ENCODE measurements around the gene TAOK2. TPM values are rescaled to one million over a fixed set of nuclear protein-coding genes. Genes with fewer than 3 reads are reported as not detected.

Gene TAOK2
- polyA plus RNA-seq, 2 of the 4 experiments (the other 2 are of a cell fraction): 13.7 to 30.8 TPM

DNA sequence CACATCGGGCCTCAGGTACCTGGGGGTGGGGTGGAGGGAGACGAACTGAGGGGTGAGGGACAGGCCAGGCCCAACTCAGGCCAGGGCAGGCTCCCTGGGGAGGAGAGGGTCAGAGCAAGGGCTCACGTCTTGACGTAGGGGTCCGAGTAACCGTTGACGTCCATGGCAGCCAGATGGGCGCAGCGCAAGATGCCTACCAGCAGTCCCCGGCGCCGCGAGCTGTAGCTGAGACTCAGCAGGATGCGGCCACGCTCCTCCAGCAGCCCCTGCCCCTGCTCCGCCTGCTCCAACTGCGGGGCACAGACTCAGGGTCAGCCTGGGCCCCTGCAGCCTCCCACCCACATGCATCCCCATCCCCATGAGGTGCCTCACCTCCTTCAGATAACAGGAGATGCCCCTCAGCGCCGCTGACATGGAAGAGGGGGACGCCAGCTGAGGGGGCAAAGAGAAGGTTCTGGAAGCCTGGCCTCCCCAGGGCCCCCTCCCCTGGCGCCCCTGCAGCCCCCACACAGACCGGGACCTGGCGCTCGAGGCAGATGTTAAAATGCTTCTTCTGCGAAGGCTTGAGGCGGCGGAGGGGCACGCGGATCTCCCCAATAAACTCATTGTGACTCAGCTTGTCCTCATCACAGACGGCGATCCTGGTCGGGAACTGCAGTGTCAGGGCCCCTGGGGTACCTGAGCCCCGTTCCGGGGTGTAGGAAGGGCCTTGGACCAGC, 33.1 kb downstream of the TAOK2 start (continued):
- TF ChIP-seq, protein P1, sequence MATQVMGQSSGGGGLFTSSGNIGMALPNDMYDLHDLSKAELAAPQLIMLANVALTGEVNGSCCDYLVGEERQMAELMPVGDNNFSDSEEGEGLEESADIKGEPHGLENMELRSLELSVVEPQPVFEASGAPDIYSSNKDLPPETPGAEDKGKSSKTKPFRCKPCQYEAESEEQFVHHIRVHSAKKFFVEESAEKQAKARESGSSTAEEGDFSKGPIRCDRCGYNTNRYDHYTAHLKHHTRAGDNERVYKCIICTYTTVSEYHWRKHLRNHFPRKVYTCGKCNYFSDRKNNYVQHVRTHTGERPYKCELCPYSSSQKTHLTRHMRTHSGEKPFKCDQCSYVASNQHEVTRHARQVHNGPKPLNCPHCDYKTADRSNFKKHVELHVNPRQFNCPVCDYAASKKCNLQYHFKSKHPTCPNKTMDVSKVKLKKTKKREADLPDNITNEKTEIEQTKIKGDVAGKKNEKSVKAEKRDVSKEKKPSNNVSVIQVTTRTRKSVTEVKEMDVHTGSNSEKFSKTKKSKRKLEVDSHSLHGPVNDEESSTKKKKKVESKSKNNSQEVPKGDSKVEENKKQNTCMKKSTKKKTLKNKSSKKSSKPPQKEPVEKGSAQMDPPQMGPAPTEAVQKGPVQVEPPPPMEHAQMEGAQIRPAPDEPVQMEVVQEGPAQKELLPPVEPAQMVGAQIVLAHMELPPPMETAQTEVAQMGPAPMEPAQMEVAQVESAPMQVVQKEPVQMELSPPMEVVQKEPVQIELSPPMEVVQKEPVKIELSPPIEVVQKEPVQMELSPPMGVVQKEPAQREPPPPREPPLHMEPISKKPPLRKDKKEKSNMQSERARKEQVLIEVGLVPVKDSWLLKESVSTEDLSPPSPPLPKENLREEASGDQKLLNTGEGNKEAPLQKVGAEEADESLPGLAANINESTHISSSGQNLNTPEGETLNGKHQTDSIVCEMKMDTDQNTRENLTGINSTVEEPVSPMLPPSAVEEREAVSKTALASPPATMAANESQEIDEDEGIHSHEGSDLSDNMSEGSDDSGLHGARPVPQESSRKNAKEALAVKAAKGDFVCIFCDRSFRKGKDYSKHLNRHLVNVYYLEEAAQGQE (IDR thresholded peaks at IDR 0.05): no peak
- TF ChIP-seq FOSB (CRISPR knock-in tag; IDR thresholded peaks at IDR 0.05): no peak

DNA sequence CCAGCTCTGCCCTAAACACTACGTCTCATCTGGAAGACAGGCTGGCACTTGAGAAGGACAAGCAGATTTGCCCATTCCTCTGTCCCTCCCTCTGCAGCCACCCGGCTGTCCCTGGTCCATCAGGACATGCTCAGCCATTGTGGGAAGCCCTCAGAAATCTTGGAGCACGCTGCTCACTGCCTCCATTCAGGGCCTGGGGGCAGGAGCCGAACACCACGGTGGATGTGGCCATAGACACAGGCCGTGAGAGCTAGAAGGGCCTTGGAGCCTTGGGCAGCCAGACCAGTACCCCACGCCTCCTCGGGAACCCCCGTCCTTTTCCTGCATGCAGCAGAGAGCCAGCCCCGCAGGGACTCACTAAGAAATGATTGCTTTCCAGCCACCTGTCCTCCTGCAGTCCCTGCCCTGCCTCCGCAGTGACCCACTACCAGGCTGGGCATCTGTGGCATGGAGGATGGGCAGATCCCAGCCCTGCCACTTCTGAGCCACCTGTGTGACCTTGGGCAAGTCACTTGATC, 33.8 kb downstream of the TAOK2 start:
- CTCF ChIA-PET: interaction anchor here (0.6 to 3.2 kb wide), 12 partner anchors 14 to 316 kb away, joined by 3 to 12 read pairs (median 5); partner anchors contain the start of genes CDIPT, TAOK2 and TMEM219
- Histone ChIP-seq H3K27ac (no peak overlapping the region), H3K4me2 (no peak overlapping the region), H3K4me3 (no peak overlapping the region), H3K9me3 (no peaks in the 10 kb centered on the region), H3K4me1 (peaks cover 11% of the 10 kb centered on the region; the same call in 2 of the 3 replicates)
- no peak for FAIRE-seq
- no peak for ATAC-seq
- 78% methylated on average over 11 of the region's 11 CpGs for WGBS (ENCODE audit: missing lambda C conversion rate)
- TF ChIP-seq MAZ (IDR thresholded peaks at IDR 0.05; ENCODE audit: borderline replicate concordance, low read depth, low read length) (no peak), MAFK (IDR thresholded peaks at IDR 0.05; ENCODE audit: partially characterized antibody) (no peak), POLR2AphosphoS2 (conservative IDR thresholded peaks at IDR 0.05; ENCODE audit: low read length) (no peak), JUN (IDR thresholded peaks at IDR 0.05) (no peak)
- TF ChIP-seq, protein P2, sequence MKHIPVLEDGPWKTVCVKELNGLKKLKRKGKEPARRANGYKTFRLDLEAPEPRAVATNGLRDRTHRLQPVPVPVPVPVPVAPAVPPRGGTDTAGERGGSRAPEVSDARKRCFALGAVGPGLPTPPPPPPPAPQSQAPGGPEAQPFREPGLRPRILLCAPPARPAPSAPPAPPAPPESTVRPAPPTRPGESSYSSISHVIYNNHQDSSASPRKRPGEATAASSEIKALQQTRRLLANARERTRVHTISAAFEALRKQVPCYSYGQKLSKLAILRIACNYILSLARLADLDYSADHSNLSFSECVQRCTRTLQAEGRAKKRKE (CRISPR knock-in tag; IDR thresholded peaks at IDR 0.05; ENCODE audit: low read depth): no peak
- TF ChIP-seq, protein P3, sequence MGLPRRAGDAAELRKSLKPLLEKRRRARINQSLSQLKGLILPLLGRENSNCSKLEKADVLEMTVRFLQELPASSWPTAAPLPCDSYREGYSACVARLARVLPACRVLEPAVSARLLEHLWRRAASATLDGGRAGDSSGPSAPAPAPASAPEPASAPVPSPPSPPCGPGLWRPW (IDR thresholded peaks at IDR 0.05): no peak
- no peak for DNase-seq (ENCODE audit: low read depth in 1 of 2, low spot score in 1 of 2)
- POLR2A ChIA-PET: interaction anchor here (1.1 kb wide), 1 partner anchor 82 kb away, joined by 4 read pairs; the partner anchor contains the start of gene KCTD13

DNA sequence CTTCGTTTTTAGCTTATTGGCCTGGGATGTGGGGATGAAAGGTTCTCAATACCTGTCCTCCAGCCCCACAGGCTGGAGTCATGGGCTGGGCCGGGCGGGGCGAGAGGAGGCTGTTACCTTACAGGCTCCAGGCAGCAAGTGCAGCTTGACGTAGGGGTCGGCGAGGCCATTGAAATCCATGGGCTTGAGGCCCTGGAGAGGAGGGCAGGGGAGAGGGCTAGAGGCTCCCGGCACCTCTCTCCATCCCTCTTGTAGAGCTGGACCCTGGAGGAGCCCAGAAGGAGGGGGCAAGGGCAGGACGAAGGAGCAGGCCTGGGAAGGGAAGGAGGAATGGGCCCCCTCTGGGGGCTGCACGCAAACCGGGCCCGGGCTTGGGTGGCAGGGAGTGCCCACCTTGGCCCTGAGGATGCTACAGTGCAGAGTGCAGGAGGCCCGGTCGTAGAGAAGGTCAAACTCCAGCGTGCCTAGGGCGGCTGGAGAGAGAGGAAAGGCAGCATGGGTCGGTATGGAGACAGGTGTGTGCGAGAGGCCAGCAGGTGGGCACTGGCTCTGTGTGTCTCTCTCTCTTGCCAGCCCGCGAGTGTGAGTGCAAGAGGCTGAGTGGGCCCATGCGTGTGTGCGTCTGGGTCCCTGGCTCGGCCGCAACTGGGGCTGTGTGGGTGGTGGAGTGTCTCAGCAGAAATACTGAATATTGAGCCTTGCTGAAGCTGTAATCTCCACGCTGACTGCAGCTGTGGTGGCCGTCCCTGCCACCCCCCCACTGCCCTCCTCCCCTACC, 35.6 kb downstream of the TAOK2 start:
- no peaks in the 10 kb centered on the region for H3K9me3 ChIP-seq
- POLR2A ChIA-PET: no interaction called here
- no peak for TF ChIP-seq NPAS2 (CRISPR knock-in tag; IDR thresholded peaks at IDR 0.05; ENCODE audit: borderline replicate concordance)
- TF ChIP-seq CHD4 (IDR thresholded peaks at IDR 0.05; ENCODE audit: borderline replicate concordance): no peak
- TF ChIP-seq ZFP36 (IDR thresholded peaks at IDR 0.05; ENCODE audit: borderline replicate concordance, partially characterized antibody): no peak
- TF ChIP-seq, protein P4, sequence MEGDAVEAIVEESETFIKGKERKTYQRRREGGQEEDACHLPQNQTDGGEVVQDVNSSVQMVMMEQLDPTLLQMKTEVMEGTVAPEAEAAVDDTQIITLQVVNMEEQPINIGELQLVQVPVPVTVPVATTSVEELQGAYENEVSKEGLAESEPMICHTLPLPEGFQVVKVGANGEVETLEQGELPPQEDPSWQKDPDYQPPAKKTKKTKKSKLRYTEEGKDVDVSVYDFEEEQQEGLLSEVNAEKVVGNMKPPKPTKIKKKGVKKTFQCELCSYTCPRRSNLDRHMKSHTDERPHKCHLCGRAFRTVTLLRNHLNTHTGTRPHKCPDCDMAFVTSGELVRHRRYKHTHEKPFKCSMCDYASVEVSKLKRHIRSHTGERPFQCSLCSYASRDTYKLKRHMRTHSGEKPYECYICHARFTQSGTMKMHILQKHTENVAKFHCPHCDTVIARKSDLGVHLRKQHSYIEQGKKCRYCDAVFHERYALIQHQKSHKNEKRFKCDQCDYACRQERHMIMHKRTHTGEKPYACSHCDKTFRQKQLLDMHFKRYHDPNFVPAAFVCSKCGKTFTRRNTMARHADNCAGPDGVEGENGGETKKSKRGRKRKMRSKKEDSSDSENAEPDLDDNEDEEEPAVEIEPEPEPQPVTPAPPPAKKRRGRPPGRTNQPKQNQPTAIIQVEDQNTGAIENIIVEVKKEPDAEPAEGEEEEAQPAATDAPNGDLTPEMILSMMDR (IDR thresholded peaks at IDR 0.05): no peak
- no peak for TF ChIP-seq RFX5 (IDR thresholded peaks at IDR 0.05)
- TF ChIP-seq HDAC2 (IDR thresholded peaks at IDR 0.05): no peak
- TF ChIP-seq RARB (CRISPR knock-in tag; IDR thresholded peaks at IDR 0.05): no peak
- TF ChIP-seq GATA3 (IDR thresholded peaks at IDR 0.05; ENCODE audit: borderline replicate concordance): no peak
- TF ChIP-seq FOXS1 (CRISPR knock-in tag; IDR thresholded peaks at IDR 0.05): no peak
- TF ChIP-seq, protein P5, sequence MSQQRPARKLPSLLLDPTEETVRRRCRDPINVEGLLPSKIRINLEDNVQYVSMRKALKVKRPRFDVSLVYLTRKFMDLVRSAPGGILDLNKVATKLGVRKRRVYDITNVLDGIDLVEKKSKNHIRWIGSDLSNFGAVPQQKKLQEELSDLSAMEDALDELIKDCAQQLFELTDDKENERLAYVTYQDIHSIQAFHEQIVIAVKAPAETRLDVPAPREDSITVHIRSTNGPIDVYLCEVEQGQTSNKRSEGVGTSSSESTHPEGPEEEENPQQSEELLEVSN (IDR thresholded peaks at IDR 0.05; ENCODE audit: borderline replicate concordance, low read depth): no peak
- TF ChIP-seq, protein P3 (IDR thresholded peaks at IDR 0.05): no peak
- no peak for TF ChIP-seq ZSCAN20 (CRISPR knock-in tag; IDR thresholded peaks at IDR 0.05)
- no peak for TF ChIP-seq RNF2 (IDR thresholded peaks at IDR 0.05; ENCODE audit: borderline replicate concordance, low read depth)
- no peak for TF ChIP-seq BHLHE40 (IDR thresholded peaks at IDR 0.05; ENCODE audit: low read depth, low read length)
- no peak for TF ChIP-seq JUNB (IDR thresholded peaks at IDR 0.05)
- no peak for TF ChIP-seq PHF8 (IDR thresholded peaks at IDR 0.05; ENCODE audit: borderline replicate concordance, low read depth)
- no peak for TF ChIP-seq JUN (IDR thresholded peaks at IDR 0.05)
- H3K4me2 ChIP-seq: no peak overlapping the region
- H3K4me1 ChIP-seq: peaks cover 11% of the 10 kb centered on the region; the same call in 2 of the 3 replicates
- ATAC-seq: peak in 1 of 2 experiments; percentile 7; a peak in 2 of 6 replicates
- no peak overlapping the region for H3K27ac ChIP-seq
- no peak for FAIRE-seq
- no peak for DNase-seq (ENCODE audit: low read depth in 1 of 2, low spot score in 1 of 2)
- WGBS (ENCODE audit: missing lambda C conversion rate): 82% methylated on average over 23 of the region's 26 CpGs
- CTCF ChIA-PET: interaction anchor here (1.0 to 3.2 kb wide), 7 partner anchors 12 to 148 kb away, joined by 3 to 9 read pairs (median 5); partner anchors contain the start of genes ASPHD1 and CDIPT
- no peak overlapping the region for H3K4me3 ChIP-seq

Measured in A549 (cell line).